NCI-H1930 (cell line): ENCODE measurements around the gene ZNF519.
"Not testable (repeated sequence)": the region's sequence is repeated elsewhere in the genome, so short reads cannot be mapped to it uniquely, and the experiment has no call there.

Experiments
- DNase-seq, 2 experiments: peaks; one replicate each; lab custom pipeline; 2025; lab: John Stamatoyannopoulos, UW

Gene ZNF519

DNA sequence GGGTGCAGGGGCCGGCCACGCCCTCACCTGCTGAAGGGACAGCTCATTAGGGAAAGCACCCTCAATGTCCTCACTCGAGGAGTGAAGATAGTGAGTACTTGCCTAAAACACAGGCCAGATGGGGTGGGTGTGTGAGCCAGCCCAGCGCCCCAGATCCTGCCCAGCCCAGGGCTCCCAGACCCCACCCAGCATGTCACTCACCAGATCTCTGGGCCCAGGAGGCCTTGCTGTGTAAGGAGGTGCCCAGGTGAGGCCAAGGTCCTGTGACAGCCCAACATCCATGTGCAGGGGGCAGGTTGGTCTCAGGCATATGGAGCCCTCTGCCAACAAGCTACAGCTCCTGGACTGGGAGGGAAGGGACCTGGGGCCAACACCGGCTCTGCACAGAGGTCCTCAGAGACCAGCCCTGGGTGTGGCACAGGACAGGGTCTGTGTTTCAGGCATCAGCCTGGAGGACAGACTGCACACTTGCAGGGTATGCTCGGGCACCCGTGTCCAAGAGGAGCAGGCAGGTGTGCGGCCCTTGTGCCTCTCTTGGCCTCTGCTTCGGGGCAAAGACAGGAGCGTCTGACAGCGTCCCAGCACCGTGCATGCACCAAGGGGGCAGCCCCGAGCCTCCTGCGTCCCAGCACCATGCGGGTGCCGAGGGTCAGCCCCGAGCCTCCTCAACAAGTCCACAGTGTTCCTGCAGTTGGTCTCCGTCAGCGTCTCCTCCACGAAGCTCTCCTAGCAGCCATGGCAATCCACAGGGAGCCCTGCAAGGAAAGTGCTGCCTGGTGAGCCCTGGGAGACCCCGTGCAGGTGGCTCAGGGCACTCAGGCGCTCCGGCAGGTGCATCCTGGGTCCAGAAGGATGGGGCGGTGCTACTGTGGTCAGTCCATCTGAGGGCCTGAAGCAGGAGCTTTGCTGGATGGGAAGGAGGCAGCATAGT is 16.0 kb upstream of the ZNF519 start:
- not testable (repeated sequence) for DNase-seq

DNA sequence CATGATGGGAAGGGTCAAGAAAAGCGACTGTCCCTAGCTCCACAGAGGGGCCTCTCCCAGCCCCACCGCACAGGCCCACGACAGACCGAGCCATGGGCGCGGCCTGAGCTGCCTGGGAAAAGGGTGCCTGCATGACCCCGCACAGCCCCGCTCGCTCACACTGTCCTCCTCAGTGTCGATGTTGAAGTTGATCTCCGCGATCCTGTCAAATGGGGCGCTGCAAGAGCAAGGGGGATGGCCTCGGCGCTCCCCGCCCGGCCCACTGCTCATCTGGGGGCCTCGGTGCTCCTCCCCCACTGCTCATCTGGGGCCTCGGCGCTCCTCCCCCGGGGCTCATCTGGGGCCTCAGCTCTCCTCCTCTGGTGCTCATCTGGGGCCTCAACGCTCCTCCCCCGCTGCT is 14.5 kb upstream of the ZNF519 start:
- DNase-seq: not testable (repeated sequence)

DNA sequence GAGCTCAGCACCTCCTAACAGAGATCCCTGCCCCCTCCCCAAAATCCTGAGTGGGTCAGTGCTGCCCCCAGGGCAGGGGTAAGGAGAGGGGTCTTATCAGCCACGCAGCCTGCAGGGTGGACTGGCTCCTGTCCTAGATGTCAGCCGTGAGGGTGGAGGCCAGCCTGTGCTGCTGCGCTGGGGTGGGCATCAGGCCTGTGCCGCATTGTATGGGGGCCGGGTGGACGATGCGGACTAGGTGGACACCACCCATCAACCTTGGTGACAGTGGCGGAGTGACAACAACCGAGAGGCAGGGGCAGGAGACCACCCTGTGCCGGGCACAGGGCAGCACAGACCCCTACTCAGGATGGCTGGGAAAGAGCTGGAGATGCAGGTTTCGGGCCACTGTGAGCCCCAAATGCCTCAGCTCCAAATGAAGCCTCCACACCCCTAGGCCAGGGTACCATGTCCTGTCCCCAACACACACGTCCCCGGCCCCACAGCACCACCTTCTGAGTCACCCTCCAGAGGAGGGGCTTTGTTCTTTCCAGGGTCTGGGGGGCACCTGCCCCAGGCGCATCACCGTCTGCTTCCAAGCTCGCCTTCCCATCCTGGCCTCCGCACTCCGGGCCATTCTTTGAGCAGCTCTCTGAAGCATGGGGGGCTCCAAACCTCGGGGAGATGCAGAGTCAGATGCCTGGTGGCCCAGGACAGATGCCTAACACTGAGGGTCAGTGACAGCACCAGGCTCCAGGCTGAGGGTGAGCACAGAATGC is 13.5 kb upstream of the ZNF519 start:
- not testable (repeated sequence) for DNase-seq

DNA sequence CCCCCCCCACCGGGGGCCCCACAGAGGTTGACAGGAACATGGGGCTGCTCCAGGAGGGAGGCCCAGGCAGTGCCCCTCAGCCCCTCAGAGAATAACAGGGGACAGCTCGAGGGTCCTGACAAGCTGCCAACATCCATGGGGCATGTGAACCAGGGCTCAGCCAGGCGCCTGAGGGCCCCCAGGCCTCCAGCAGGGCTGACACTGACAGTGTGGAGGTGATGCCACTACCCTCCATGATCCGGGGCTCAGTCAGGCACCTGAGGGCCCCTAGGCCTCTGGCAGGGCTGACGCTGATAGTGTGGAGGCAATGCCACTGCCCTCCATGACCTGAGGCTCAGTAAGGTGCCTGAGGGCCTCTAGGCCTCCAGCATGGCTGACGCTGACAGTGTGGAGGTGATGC is 12.8 kb upstream of the ZNF519 start:
- not testable (repeated sequence) for DNase-seq

DNA sequence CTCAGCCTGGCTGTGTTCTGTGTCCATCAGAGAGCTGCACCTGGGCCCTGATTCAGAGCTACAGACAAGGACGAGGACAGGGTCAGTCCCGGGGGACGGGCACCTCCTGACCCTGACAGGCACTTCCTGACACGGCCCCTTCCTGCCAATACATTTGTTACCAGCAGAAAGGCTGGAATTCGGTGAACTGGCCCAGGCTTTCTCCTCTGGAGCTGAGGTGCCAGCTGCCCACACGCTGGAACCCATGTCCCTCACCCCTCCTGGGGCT is 12.3 kb upstream of the ZNF519 start:
- no peak for DNase-seq

DNA sequence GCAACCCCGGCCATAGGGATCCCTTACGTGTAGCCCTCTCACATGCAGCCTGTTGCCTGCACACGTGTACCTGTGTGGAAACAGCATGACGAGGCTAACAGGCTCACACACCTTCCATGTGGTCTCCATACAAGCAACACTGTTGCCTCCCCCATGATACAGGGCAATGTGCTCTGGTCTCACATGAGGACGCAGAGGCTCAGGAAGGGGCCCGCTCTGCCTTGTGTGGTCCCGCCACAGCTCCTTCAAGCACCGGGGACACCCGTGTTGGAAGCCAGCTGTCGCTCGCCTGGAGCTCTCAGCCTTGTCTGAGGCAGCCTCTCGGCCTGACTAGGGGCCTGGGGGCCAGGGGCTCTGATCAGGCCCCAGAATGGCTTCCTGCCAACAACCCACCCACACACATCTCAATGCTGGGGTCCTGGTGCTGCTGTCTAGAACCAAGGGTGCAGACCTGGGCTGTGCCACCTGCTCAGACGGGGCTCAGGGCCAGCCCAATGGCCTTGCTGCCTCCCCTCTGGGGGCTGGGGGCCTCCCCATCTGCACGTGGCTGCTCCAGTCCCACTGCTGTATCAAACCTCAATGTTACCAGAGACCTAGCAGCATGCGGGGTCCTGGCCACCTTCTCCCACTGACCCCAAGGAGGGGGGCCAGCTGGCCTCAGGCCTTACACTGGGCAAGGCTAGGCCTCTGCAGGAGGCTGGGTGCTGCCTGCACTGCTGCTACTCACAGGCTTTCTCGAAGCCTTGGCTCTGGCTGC is 11.8 kb upstream of the ZNF519 start:
- not testable (repeated sequence) for DNase-seq

DNA sequence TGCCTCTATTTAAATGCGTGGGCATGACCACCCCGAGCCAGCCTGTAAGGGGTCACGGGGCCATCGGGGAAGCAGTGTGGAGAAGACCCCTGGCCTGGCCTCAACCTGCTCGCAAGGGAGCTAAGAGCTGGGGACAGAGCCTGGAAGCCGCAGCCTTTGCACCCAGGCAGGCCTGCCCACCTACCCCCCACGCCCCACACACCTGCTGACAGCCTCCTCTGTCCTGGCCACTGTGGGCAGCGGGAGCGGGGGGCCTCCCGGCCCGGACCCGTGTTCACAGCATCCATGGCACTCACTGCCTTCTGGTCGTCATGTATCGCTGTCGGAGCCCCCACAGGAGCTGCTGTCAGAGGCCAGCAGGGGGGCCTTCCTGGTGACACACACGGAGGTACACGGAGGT is 11.2 kb upstream of the ZNF519 start:
- DNase-seq: not testable (repeated sequence)

DNA sequence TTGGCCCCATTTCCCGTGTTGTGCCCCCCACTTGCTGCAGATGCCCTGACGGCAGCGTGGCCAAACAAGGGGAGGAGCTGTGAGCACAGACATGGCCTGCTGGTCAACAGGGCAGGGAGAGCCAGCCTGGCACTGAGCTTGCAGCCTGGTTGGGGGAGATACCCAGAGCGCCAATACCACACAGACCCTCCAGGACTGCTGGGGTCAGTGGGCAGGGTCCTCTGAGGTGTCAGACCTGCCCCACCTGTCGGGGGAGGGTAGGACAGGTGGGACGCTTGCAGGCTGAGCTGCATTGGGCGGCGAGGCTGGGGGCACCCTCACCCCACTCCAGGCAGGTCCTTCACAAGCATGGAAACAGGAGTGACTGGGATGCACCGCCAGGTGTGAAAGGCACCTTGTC is 9.9 kb upstream of the ZNF519 start:
- not testable (repeated sequence) for DNase-seq

DNA sequence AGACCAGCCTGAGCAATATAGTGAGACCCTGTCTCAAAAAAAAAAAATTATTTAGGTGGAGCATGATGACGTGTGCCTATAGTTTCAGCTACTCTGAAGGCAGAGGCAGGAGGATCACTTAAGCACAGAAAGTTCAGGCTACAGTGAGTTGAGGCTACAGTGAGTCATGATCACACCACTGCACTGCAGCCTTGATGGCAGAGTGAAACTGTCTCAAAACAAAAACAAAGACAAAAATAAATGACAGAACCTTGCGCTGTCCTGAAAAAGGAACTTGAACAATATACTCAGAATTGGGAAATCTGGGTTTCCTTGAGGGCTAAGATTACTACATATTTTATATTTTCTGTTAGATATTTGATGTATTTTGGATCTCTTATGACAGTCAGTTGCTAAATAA is 7.3 kb upstream of the ZNF519 start:
- not testable (repeated sequence) for DNase-seq

DNA sequence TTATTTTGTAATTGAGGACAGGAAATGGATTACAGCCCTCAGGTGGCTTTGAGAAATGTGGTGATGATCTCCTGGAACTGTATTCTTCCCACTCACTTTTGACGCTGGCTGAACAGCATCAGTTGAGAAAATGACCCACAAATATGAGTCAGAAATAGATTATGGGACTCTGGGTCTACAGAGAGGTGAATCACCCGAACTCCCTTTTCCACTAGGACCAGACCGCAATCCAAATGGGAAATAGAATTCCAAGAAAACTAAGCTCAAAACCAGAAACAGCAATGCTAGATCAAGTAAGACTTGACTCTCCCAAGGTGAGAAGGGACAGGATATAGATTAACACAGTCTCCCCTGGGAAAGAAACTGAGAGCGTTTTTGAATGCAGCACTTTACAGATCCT is 5.7 kb upstream of the ZNF519 start:
- DNase-seq: not testable (repeated sequence)

DNA sequence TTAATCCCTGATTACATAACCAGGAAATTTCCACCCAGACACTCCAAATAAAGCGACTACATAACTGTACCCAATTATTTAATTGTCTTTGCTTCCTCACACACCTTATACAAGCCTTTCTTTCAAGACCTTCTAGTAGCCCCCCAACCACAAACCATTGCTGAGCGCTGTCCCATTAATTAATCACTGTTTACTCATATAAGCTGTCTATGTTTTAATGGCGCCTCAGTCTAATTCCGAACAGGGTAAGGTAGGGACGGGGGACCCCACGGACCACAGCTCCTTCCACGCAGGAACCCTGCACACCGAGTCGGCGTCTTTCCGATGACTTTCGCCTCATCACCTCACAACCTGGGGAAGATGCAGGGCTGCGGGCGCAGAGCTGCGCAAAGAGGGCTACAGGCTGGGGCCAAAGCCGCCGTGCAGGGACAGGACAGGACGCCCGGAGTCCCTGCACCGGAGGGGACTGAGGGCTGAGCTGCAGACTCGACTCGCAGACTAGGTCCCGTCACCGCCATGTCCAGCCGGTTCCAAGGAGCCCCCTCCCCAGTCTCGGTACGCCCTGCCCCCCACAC is 452 bp downstream of the ZNF519 start:
- DNase-seq: not testable (repeated sequence)

DNA sequence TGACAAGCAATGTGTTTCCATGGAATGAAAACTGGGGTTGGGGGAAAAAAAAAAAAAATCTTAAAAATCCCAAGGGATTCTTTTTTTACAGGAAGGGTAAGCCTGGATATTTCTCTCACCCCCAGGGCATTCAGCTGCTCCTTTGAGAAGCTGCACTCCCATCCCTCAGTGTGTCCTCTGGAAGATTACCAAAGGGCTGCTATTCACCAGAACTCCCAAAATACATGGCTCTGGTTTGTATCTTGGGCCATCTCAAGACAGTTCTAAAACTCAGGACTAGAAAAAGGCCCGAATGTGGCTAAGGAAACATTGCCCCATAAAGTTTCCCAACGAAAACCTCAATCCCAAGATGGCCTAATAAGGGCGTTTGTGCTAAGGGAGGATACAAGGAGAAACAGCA is 1.4 kb downstream of the ZNF519 start:
- not testable (repeated sequence) for DNase-seq

DNA sequence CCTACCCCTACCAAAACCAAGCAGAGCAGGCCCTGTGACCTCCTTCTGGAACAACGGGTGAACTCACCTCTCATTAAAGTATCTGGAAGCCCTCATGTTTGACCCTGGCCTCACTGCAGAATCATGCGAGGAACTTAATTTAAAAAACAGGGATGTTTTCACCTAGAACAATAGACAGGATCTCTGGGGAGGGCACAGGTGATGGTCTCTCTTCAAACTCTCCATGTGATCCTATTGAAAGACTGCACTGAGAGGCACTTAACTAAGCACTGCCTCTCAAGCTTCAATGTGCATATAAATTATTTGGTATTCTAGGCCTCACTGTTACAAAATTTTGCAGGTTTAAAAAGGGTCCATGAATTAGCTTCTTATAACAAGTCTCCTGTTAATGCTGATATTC is 7.5 kb downstream of the ZNF519 start:
- no peak for DNase-seq

DNA sequence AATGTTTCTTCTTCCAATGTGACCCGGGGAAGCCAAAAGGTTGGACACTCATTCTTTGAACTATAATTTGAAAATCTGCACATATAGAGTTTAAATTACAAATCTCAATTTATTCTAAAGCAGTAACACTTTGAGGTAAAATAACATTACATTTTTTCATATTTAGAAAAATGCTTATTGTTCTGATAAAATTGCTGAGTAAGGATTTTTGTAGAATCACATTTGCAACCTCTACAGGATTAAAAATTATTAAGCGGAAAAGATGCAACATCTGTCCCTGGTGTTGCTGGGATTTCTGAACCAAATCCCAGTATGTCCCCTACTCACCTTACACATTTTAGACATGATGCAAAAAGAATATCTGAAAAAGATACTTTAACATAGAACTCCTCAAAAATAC is 10.1 kb downstream of the ZNF519 start:
- no peak for DNase-seq

DNA sequence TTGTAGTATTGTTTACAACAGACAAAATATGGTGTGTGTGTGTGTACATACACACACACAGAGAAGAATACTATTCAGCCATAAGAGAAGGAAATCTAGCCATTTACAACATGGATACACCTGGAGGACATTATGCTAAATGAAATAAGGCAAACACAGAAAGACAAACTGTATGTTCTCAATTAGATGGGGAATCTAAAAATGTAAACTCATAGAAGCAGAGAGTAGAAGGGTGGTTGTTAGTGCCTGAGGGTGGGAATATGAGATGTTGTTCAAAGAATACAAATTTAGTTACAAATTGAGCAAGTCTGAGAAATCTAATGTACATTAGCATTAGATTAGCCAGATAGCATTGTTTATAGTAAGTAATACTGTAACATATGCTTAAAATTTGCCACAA is 11.3 kb downstream of the ZNF519 start:
- no peak for DNase-seq

DNA sequence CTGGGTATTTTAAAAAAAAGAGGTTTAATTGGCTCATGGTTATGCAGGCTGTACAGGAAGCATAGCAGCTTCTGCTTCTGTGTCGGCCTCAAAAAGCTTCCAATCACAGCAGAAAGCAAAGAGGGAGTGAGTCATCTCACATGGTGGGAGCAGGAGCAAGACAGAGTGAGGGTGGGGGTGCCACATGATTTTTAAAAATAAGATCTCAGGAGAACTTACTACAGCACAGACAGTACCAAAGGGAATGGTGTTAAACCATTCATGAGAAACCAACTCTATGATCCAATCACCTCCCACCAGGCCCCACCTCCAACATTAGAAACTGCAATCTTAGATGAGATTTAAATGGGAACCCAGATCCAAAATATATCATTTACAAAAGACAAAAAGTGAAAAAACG is 14.6 kb downstream of the ZNF519 start:
- DNase-seq: no peak

DNA sequence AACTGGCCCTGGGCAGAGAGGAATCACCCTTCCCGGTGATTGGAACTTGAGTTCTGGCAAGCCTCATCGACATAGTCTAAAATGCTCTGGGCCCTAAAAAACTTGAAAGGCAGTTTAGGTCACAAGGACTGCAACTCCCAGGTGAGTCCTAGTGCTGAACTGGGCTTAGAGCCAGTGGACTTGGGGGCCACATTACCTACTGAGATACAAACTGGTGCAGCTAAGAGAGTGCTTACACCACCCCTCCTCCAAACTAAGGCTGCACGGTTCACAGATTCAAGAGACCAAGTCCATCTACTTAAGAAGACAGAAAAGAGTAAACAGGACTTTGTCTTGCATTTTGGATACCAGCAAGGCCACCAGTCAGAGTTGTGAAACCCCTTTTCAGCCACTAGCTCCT is 25.3 kb downstream of the ZNF519 start:
- DNase-seq: no peak

DNA sequence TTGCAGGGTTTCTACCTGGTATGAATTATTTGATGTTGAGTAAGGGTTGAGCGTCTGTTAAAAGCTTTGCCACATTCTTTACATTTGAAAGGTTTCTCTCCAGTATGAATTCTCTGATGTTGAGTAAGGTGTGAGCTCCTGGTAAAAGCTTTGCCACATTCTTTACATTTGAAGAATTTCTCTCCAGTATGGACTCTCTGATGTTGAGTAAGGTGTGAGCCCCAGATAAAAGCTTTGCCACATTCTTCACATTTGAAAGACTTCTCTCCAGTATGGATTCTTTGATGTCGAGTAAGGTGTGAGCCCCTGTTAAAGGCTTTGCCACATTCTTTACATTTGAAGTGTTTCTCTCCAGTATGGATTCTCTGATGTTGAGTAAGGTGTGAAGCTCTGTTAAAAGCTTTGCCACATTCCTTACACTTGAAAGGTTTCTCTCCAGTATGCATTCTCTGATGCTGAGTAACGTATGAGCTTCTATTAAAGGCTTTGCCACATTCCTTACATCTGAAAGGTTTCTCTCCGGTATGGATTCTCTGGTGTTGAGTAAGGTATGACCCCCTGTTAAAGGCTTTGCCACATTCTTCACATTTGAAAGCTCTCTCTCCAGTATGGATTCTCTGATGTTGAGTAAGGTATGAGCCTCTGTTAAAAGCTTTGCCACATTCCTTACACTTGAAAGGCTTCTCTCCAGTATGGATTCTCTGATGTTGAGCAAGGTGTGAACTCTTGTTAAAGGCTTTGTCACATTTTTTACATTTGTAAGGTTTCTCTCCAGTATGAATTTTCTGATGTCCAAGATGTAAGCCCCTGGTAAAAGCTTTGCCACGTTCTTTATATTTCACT is 27.1 kb downstream of the ZNF519 start:
- no peak for DNase-seq

DNA sequence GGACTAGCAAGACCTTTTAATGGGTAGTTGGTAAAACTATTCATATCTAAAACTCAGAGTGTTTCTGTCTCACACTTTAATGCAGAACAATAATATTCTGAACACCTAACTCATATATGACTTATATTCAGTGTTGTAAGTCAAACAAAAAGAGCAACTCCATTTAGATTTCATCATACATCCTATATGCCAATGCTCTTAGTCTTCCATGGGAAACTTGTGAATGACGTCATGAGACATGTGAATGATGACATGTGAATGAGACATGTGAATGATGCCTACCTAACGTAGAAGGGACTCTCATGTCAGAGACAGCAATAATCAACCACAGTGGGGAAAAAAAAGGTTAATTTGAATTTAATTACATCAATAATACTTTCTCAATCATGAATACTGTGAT is 28.0 kb downstream of the ZNF519 start:
- no peak for DNase-seq

DNA sequence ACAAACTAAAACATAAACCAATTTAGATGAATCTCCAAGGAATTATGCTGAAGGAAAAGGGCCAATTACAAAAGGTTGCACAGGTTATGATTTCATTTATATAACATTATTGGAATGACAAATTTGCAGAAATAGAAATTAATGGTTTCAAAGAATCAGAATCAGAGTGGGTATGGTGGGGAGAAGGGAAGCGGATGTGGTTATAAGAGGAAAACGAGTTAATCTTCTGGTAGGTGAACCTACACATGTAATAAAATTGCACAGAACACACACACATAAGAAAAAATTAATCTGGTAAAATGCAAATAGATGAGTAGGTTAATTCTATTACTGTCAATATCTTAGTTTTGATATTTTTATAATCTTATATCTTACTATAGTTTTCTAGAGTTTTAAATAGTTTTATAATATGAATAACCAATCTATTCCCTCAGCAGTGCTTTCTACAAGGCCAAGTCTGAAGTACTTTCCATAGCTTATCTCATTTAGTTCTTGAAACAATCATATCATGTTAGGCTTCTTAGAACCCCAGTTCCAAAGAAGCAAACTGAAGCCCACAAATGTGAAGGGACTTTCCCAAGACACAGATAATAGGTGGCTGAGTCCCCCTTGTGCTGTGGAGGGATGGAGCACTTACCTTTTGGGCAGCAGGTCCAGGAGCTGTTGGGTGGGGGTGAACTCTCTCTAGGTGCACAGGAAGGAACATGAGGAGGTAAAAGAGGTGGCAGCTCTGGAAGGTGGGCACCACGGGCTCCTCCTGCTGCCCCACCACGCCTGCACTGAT is 31.5 kb downstream of the ZNF519 start:
- DNase-seq: no peak

DNA sequence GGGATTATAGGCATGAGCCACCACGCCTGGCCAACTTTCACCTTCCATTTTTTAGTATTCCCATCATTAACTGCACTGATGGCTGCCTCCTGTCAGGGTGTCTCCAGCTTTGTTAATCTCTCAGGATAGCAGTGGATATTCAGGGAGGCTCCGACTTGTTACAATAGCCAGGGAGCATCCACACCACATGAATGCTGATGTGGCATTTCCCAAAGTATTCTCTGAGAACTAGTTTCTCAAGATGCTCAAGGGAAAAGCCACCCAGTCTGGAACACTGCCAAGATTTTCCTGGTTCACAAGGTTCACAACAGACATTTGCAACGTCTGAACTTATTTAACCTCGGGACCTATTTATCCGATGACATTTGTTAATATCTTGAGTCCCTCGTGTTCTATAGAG is 33.8 kb downstream of the ZNF519 start:
- no peak for DNase-seq
